Measurements from ENCODE around the gene GALR1. TPM values are rescaled to one million over a fixed set of nuclear protein-coding genes. Genes with fewer than 3 reads are reported as not detected.
A peak's percentile ranks its signal among the peaks of the same experiment; 100 is the strongest.
"Not testable (repeated sequence)": the region's sequence is repeated elsewhere in the genome, so short reads cannot be mapped to it uniquely, and the experiment has no call there.

The GALR1 gene
- total RNA-seq, 4 donors from 2014 or later: 0.09 to 2.0 TPM; not detected in 2

DNA sequence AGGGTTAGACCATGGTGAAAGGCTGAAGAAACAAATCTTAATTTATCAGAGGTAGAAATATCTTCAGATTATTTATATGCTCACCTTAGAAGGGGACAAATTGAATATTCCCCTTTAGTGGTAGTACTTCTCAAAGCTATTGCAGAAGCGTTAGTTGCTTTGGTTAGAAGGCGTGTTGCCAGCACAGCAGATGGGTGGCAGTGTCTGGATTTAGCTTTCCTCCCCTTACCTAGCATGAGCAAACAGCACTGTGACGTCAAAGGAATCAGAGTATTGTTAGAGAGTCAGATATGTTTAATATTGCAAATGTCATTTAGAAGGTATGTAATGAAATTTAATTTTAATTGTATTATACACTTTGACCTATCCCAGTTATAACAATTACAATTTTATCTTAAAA is 27.2 kb upstream of the GALR1 start:
- ATAC-seq (ENCODE audit: low FRiP score): no peak
- DNase-seq (ENCODE audit: low spot score): no peak
- TF ChIP-seq, protein P1, sequence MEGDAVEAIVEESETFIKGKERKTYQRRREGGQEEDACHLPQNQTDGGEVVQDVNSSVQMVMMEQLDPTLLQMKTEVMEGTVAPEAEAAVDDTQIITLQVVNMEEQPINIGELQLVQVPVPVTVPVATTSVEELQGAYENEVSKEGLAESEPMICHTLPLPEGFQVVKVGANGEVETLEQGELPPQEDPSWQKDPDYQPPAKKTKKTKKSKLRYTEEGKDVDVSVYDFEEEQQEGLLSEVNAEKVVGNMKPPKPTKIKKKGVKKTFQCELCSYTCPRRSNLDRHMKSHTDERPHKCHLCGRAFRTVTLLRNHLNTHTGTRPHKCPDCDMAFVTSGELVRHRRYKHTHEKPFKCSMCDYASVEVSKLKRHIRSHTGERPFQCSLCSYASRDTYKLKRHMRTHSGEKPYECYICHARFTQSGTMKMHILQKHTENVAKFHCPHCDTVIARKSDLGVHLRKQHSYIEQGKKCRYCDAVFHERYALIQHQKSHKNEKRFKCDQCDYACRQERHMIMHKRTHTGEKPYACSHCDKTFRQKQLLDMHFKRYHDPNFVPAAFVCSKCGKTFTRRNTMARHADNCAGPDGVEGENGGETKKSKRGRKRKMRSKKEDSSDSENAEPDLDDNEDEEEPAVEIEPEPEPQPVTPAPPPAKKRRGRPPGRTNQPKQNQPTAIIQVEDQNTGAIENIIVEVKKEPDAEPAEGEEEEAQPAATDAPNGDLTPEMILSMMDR (IDR thresholded peaks at IDR 0.05): no peak

DNA sequence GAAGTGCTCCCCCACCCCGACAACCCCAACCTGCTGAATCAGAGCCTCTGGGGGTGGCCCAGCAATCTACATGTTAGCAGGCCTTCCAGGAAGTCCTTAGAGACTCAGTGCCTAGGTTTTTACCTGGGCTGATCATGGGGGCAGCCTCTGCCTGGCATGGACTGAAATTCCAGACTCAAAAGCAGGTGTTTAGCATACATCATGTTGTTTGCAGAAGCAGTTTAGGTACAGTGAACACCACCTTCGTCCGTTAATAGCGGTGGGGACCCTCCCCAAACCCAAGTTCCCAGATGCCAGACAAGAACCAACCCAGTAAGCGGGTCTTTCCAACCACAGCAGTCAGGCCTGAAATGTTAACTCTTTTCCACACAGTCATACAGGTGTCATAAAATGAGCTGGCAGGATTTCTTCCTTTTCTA is 26.4 kb upstream of the GALR1 start:
- DNase-seq (ENCODE audit: low spot score) (no peak), ATAC-seq (ENCODE audit: low FRiP score) (peak; percentile 77)
- TF ChIP-seq, protein P1 (IDR thresholded peaks at IDR 0.05): no peak

DNA sequence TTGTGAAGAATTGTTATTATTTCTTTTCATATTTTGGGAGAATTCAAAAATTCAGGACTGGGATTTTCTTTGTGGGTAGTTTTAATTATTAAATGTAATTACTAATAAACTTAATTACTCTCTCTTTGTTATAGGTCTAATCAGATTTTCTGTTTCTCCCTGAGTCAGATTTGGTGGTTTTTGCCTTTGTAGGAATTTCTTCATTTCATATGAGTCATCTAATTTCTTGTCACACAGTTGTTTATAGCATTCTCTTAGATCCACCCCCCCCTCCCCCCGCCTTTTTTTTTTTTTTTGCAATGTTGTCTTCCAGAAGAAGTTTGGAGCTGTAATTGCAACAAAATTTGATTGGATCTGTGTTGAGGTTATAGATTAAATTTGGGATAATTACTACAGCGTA is 26.0 kb upstream of the GALR1 start:
- ATAC-seq (ENCODE audit: low FRiP score) (peak; percentile 56), DNase-seq (ENCODE audit: low spot score) (no peak)
- TF ChIP-seq, protein P1 (IDR thresholded peaks at IDR 0.05): no peak

DNA sequence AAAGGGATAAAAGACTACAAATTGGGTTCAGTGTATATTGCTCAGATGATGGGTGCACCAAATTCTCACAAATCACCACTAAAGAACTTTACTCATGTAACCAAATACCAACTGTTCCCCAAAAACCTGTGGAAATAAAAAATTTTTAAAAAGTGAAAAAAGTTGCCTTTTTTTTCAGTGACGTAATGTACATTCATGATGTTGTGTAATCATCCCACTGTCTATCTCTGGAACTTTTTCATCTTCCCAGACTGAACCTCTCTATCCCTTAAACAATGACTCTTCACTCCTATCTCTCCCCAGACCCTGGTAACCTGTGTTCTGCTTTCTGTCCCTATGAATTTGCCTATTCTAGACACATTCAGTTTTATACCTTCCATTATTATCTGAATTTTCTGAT is 19.0 kb upstream of the GALR1 start:
- TF ChIP-seq, protein P1 (IDR thresholded peaks at IDR 0.05): no peak
- no peak for ATAC-seq (ENCODE audit: low FRiP score)

DNA sequence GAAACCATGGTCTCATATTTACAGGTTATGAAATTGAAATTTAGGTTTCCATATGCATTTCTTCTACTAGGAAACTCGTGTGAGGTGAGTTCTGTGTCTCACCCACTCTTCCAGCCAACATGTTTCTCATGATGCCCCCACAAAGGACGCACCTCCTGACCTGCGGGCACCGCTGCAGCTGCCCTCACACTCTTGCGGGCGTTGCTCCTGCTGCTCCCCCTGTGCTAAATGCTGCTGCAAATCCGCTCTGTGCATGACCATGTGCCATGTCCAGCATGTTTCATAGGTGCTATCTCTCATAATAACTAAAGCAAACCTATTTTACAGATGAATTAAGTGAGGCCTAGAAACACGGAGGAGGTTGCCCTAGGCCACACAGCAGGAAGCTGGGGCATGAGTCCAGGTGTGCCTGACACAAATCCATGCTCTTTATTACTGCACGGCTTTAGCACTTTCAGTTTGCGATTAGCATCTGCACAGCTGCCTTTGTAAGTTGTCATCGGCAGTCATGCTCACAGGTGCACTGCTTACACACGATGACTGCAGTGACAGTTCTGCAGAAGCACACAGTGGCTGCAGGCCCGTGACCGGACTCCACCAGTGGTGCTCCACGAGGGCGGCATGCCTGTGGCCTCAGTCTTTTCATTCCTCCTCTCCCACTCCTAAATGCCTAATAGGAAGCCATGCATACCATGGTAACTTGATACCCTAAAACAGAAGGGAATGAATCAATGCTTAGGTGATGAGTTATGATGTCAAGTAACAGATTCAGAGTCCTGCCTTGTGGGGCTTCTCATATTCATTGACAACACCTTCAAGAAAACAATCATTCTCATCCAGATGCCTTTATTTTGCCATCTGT is 14.9 kb upstream of the GALR1 start:
- ATAC-seq (ENCODE audit: low FRiP score) (no peak), DNase-seq (ENCODE audit: low spot score) (no peak)
- TF ChIP-seq, protein P1 (IDR thresholded peaks at IDR 0.05): no peak

More for the DNA sequence above, 19.0 kb upstream of the GALR1 start:
- DNase-seq (ENCODE audit: low spot score): no peak

DNA sequence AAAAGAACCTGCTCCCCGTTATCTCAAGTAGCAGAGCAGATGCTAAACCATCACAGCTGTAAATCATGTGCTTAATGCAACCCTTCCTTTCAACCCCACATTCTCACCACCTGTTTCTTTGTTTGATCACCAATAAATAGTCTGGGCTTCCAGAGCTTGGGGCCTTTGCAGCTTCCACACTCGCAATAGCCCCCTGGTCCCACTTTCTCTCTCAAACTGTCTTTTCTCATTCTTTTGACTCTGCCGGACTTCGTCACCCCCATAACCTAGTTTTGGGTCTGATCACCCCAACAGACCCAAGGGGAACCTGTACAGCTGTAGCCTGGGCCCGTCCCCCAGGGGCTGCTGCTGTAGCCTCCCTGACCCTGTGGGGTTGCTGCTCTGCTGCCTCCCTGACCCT is 10.4 kb upstream of the GALR1 start:
- ATAC-seq (ENCODE audit: low FRiP score); DNase-seq (ENCODE audit: low spot score): not testable (repeated sequence)

DNA sequence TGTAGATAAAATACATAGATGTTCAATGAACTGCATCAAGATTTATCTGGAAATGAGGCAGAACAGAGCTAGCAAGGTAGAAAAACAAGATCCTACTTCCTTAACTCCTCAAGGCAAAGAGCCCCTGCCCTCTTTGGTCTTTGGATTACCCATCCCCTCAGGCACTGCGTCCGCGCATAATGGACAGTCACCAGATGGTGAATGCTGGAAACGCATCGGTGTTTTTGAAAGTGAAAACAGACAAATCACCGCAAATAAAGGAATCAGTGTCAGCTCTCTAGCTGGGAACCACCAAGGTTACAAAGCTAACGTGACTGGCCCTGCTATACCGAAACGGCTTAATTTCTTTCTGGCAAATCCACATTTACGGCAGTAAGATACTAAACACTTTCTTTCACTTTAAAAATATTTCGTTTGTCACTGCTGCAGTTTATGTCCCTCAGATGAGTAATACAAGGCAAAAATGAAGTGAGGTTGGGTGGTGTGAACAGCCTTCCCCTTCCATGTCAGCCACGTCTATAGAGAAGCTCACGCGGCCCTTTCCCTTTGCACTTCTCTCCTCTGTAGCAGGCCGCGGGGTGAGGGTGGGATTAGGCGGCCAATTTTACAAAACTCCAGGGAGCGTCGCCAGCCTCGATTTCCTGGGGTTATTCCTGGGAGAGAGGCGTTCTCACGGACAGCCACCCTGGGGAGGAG is 627 bp upstream of the GALR1 start:
- ATAC-seq (ENCODE audit: low FRiP score): peak; percentile 9
- TF ChIP-seq, protein P1 (IDR thresholded peaks at IDR 0.05): no peak
- DNase-seq (ENCODE audit: low spot score): no peak
